A204.1 (cell line): Measurements from ENCODE around the gene WDSUB1.

Source experiments
- FAIRE-seq: peaks from 2 replicates; lab custom pipeline; 2012; peaks lifted over from hg19 to GRCh38; lab: Jason Lieb, UNC

WDSUB1 gene

GRCh38 chr2:159285929-159286708 is at the start of gene WDSUB1:
Gene WDSUB1 (minus strand): TSS chr2:159286703. CDS start chr2:159283069, 3,634 bp downstream.
- FAIRE-seq, result no peak

- FAIRE-seq, result no peak
Measured at GRCh38 chr2:159326569-159327255, 40.2 kb upstream of the WDSUB1 start.

GRCh38 chr2:159322419-159322818 is 35.9 kb upstream of the WDSUB1 start:
- FAIRE-seq, result no peak

- FAIRE-seq, result no peak
Measured at GRCh38 chr2:159317392-159318088, 31.0 kb upstream of the WDSUB1 start.

- FAIRE-seq, result no peak
Measured at GRCh38 chr2:159307942-159308341, 21.4 kb upstream of the WDSUB1 start.

GRCh38 chr2:159300586-159300985 is 14.1 kb upstream of the WDSUB1 start:
- FAIRE-seq, result no peak

- no peak for FAIRE-seq
Measured at GRCh38 chr2:159298967-159299366, 12.5 kb upstream of the WDSUB1 start.

GRCh38 chr2:159297042-159297707 is 10.7 kb upstream of the WDSUB1 start:
- no peak for FAIRE-seq

- no peak for FAIRE-seq
Measured at GRCh38 chr2:159292157-159292556, 5.7 kb upstream of the WDSUB1 start.

GRCh38 chr2:159290289-159290907 is 3.9 kb upstream of the WDSUB1 start:
- no peak for FAIRE-seq

- no peak for FAIRE-seq
Measured at GRCh38 chr2:159287733-159288132, 1.2 kb upstream of the WDSUB1 start.

GRCh38 chr2:159286709-159287441 is 372 bp upstream of the WDSUB1 start:
- peak; percentile 55 for FAIRE-seq

GRCh38 chr2:159285433-159285832 is 1.1 kb downstream of the WDSUB1 start:
- FAIRE-seq, result no peak

GRCh38 chr2:159283529-159283928 is 3.0 kb downstream of the WDSUB1 start:
- no peak for FAIRE-seq

- no peak for FAIRE-seq
Measured at GRCh38 chr2:159281002-159281401, 5.5 kb downstream of the WDSUB1 start.

- FAIRE-seq, result no peak
Measured at GRCh38 chr2:159279700-159280099, 6.8 kb downstream of the WDSUB1 start.

GRCh38 chr2:159275111-159275510 is 11.4 kb downstream of the WDSUB1 start:
- FAIRE-seq, result no peak

- no peak for FAIRE-seq
Measured at GRCh38 chr2:159272156-159272555, 14.3 kb downstream of the WDSUB1 start.

GRCh38 chr2:159270744-159271379 is 15.6 kb downstream of the WDSUB1 start:
- no peak for FAIRE-seq

GRCh38 chr2:159267921-159268320 is 18.6 kb downstream of the WDSUB1 start:
- FAIRE-seq, result no peak

- no peak for FAIRE-seq
Measured at GRCh38 chr2:159266554-159266953, 19.9 kb downstream of the WDSUB1 start.
